GM10266 (cell line): ENCODE data around the gene RPUSD1.

Experiments
- DNase-seq: peaks from one replicate; pipeline ENCODE4 v3.0.0; 2012; ENCODE audit errors: extremely low spot score
- CTCF ChIP-seq: IDR thresholded peaks from 2 replicates; pipeline ENCODE4 v1.5.1; 2012; ENCODE audit warnings: mild to moderate bottlenecking, low read depth; ENCODE audit not compliant: control insufficient read depth, insufficient read depth; ENCODE audit errors: missing control alignments

The RPUSD1 gene

GRCh38 chr16:782258-782657 is 5.9 kb downstream of the RPUSD1 start:
- no peak for DNase-seq
- no peak for TF ChIP-seq CTCF

- no peak for TF ChIP-seq CTCF
- no peak for DNase-seq
Observed at GRCh38 chr16:781346-782010, 6.7 kb downstream of the RPUSD1 start.

GRCh38 chr16:780296-780695 is 7.9 kb downstream of the RPUSD1 start:
- DNase-seq = no peak
- no peak for TF ChIP-seq CTCF

GRCh38 chr16:779561-779960 is 8.6 kb downstream of the RPUSD1 start:
- no peak for DNase-seq
- no peak for TF ChIP-seq CTCF

GRCh38 chr16:778909-779527 is 9.2 kb downstream of the RPUSD1 start:
- TF ChIP-seq CTCF = no peak

GRCh38 chr16:778447-778846 is 9.7 kb downstream of the RPUSD1 start:
- no peak for TF ChIP-seq CTCF
- DNase-seq = no peak

More at GRCh38 chr16:778909-779527, 9.2 kb downstream of the RPUSD1 start:
- no peak for DNase-seq

- DNase-seq = no peak
- no peak for TF ChIP-seq CTCF
Observed at GRCh38 chr16:777826-778225, 10.4 kb downstream of the RPUSD1 start.
